H1 (cell line): ENCODE measurements around the gene ABCB7. TPM values are rescaled to one million over a fixed set of nuclear protein-coding genes. Genes with fewer than 3 reads are reported as not detected.

ENCODE experiments used
- CTCF ChIA-PET: fragments of 300-600 bp; sonication (Branson Sonifier 250); formaldehyde crosslinking; loops from one replicate; lab custom pipeline; 2021; ENCODE audit not compliant: partially characterized antibody; lab: Charles Lee
- POLR2A ChIA-PET: fragments of 300-600 bp; sonication (Branson Sonifier 250); formaldehyde crosslinking; loops from one replicate; lab custom pipeline; 2021; ENCODE audit warnings: inconsistent platforms; ENCODE audit not compliant: partially characterized antibody; lab: Charles Lee
- DNase-seq, 2 experiments: peaks; one replicate each; pipeline versions ENCODE4 v3.0.0 to v3.0.0-alpha.2; 2010 to 2022; ENCODE audit warnings: low spot score in 2 of 2, low read depth in 1 of 2, mixed read lengths in 1 of 2
- FAIRE-seq: peaks from 2 replicates; lab custom pipeline; 2011; peaks lifted over from hg19 to GRCh38; lab: Jason Lieb, UNC
- H2AFZ ChIP-seq: 2 replicates; pipeline ENCODE4 v1.8.1; 2012; ENCODE audit warnings: low read length, inconsistent platforms
- H2AK5ac ChIP-seq: 2 replicates; pipeline ENCODE4 v1.6.1; 2013; ENCODE audit warnings: low read depth, low read length
- H2BK120ac ChIP-seq: replicated peaks from 2 replicates; pipeline ENCODE3; 2013; ENCODE audit warnings: low read depth, low read length, inconsistent platforms
- H2BK12ac ChIP-seq: 2 replicates; pipeline ENCODE4 v1.6.1; 2013; ENCODE audit warnings: low read depth, low read length
- H2BK15ac ChIP-seq: 2 replicates; pipeline ENCODE4 v1.6.1; 2013; ENCODE audit warnings: low read length
- H2BK20ac ChIP-seq: 2 replicates; pipeline ENCODE4 v1.6.1; 2013; ENCODE audit warnings: low read length
- H2BK5ac ChIP-seq: 2 replicates; pipeline ENCODE4 v1.6.1; 2013; ENCODE audit warnings: low read depth, low read length
- H3K14ac ChIP-seq: 2 replicates; pipeline ENCODE4 v1.6.1; 2013; ENCODE audit warnings: inconsistent platforms; ENCODE audit not compliant: insufficient read length
- H3K18ac ChIP-seq: 2 replicates; pipeline ENCODE4 v1.6.1; 2013; ENCODE audit warnings: low read length; ENCODE audit errors: extremely low read depth
- H3K23ac ChIP-seq: 2 replicates; pipeline ENCODE4 v1.6.1; 2013; ENCODE audit warnings: inconsistent platforms; ENCODE audit not compliant: insufficient read length
- H3K23me2 ChIP-seq: 2 replicates; pipeline ENCODE4 v1.6.1; 2013; ENCODE audit warnings: low read depth, low read length
- H3K27ac ChIP-seq: 2 replicates; pipeline ENCODE4 v1.6.1; 2011; ENCODE audit warnings: low read depth, low read length, inconsistent platforms
- H3K27me3 ChIP-seq, 4 experiments: replicated peaks in 1 of 4; 1 replicate in 1 of 4; 2 replicates in 3 of 4; pipeline versions ENCODE4 v1.6.1 to v1.8.1; 2011 to 2013; ENCODE audit warnings: low read length in 3 of 4, mild to moderate bottlenecking in 3 of 4, inconsistent platforms in 2 of 4, mixed read lengths in 2 of 4, moderate library complexity in 1 of 4; ENCODE audit not compliant: control insufficient read depth in 3 of 4, insufficient read depth in 3 of 4; ENCODE audit errors: extremely low read depth in 1 of 4
- H3K36me3 ChIP-seq, 4 experiments: 2 replicates each; pipeline versions ENCODE4 v1.6.1 to v1.8.1; 2011 to 2013; ENCODE audit warnings: mild to moderate bottlenecking in 4 of 4, low read length in 3 of 4, moderate library complexity in 2 of 4, control low read depth in 1 of 4, inconsistent platforms in 1 of 4; ENCODE audit not compliant: insufficient read depth in 4 of 4, control insufficient read depth in 2 of 4
- H3K4ac ChIP-seq: replicated peaks from 2 replicates; pipeline ENCODE3; 2013; ENCODE audit warnings: low read length, low read depth, mixed read lengths, inconsistent platforms; ENCODE audit not compliant: insufficient read length
- H3K4me1 ChIP-seq, 4 experiments: replicated peaks in 1 of 4; 1 replicate in 1 of 4; 2 replicates in 3 of 4; pipeline versions ENCODE4 v1.6.1 to v1.8.1; 2011 to 2013; ENCODE audit warnings: low read length in 3 of 4, inconsistent platforms in 2 of 4, mixed read lengths in 1 of 4; ENCODE audit not compliant: insufficient read depth in 4 of 4, control insufficient read depth in 3 of 4
- H3K4me2 ChIP-seq, 2 experiments: 2 replicates each; pipeline versions ENCODE4 v1.6.1 to v1.8.1; 2011 to 2013; ENCODE audit warnings: low read depth in 2 of 2, low read length in 2 of 2, control low read depth in 1 of 2, inconsistent platforms in 1 of 2, mild to moderate bottlenecking in 1 of 2; ENCODE audit not compliant: insufficient read depth in 1 of 2
- H3K4me3 ChIP-seq, 4 experiments: fragments of 200-600, 300-600 bp in 1 of 4; sonication (generic), shearing (Covaris generic), sonication (Bioruptor Twin) in 1 of 4; 2 replicates each; pipeline versions ENCODE4 v1.5.1 to v1.8.1; 2011 to 2016; ENCODE audit warnings: low read length in 4 of 4, low read depth in 3 of 4, control low read depth in 2 of 4, inconsistent platforms in 2 of 4, mild to moderate bottlenecking in 2 of 4, mixed read lengths in 1 of 4, moderate library complexity in 1 of 4; ENCODE audit not compliant: insufficient read depth in 2 of 4; ENCODE audit errors: extremely low read depth in 1 of 4
- H3K56ac ChIP-seq: replicated peaks from 2 replicates; pipeline ENCODE3; 2013; ENCODE audit warnings: low read depth, mild to moderate bottlenecking, mixed read lengths, low read length, inconsistent platforms; ENCODE audit not compliant: insufficient read length
- H3K79me1 ChIP-seq: 2 replicates; pipeline ENCODE4 v1.6.1; 2013; ENCODE audit warnings: low read depth, low read length, control low read depth
- H3K79me2 ChIP-seq, 2 experiments: 2 replicates each; pipeline versions ENCODE4 v1.6.1 to v1.8.1; 2012 to 2013; ENCODE audit warnings: low read length in 2 of 2, mild to moderate bottlenecking in 2 of 2, inconsistent platforms in 1 of 2; ENCODE audit not compliant: insufficient read depth in 2 of 2, control insufficient read depth in 1 of 2
- H3K9ac ChIP-seq, 4 experiments: replicated peaks in 1 of 4; 1 replicate in 1 of 4; 2 replicates in 3 of 4; pipeline versions ENCODE4 v1.6.1 to v1.8.1; 2011 to 2013; ENCODE audit warnings: low read depth in 3 of 4, low read length in 3 of 4, control low read depth in 2 of 4, mild to moderate bottlenecking in 2 of 4, moderate library complexity in 2 of 4, inconsistent platforms in 1 of 4; ENCODE audit errors: extremely low read depth in 1 of 4
- H3K9me3 ChIP-seq, 2 experiments: 2 replicates each; pipeline versions ENCODE4 v1.6.1 to v1.8.1; 2012 to 2013; ENCODE audit warnings: mild to moderate bottlenecking in 2 of 2, moderate library complexity in 2 of 2, control low read depth in 1 of 2, inconsistent platforms in 1 of 2, low read depth in 1 of 2, low read length in 1 of 2, mixed read lengths in 1 of 2; ENCODE audit not compliant: insufficient read depth in 2 of 2
- H4K20me1 ChIP-seq, 2 experiments: replicated peaks in 1 of 2; 2 replicates each; pipeline versions ENCODE3 to v1.8.1; 2011 to 2013; ENCODE audit warnings: inconsistent platforms in 2 of 2, low read length in 2 of 2, mild to moderate bottlenecking in 1 of 2; ENCODE audit not compliant: insufficient read depth in 2 of 2, control insufficient read depth in 1 of 2
- H4K5ac ChIP-seq: 2 replicates; pipeline ENCODE4 v1.6.1; 2013; ENCODE audit warnings: low read length, low read depth, mixed read lengths, inconsistent platforms; ENCODE audit not compliant: insufficient read length
- H4K8ac ChIP-seq: 2 replicates; pipeline ENCODE4 v1.8.0; 2013; ENCODE audit warnings: mild to moderate bottlenecking, moderate library complexity, low read length, inconsistent platforms; ENCODE audit not compliant: insufficient read depth; ENCODE audit errors: extremely low read depth
- H4K91ac ChIP-seq: replicated peaks from 2 replicates; pipeline ENCODE3; 2013; ENCODE audit warnings: low read length, mixed read lengths, inconsistent platforms; ENCODE audit not compliant: insufficient read length
- CTCF ChIP-seq, 3 experiments: IDR thresholded peaks; 1 replicate in 2 of 3; 2 replicates in 1 of 3; pipeline versions ENCODE4 v1.5.1 to v1.6.1; 2011; ENCODE audit warnings: low read length in 3 of 3, mild to moderate bottlenecking in 3 of 3, inconsistent platforms in 2 of 3, low read depth in 1 of 3, moderate library complexity in 1 of 3; ENCODE audit not compliant: insufficient read depth in 1 of 3; ENCODE audit errors: control extremely low read depth in 1 of 3
- FOSL1 ChIP-seq: IDR thresholded peaks from 2 replicates; pipeline ENCODE4 v1.6.1; 2011; ENCODE audit warnings: mild to moderate bottlenecking, low read depth, low read length, moderate library complexity; ENCODE audit not compliant: insufficient read depth
- KDM5A ChIP-seq: fragments of 200-600 bp; IDR thresholded peaks from 2 replicates; pipeline ENCODE4 v1.7.1; 2012; ENCODE audit warnings: mild to moderate bottlenecking, low read length, inconsistent platforms, mixed read lengths
- RAD21 ChIP-seq, 2 experiments: IDR thresholded peaks in 1 of 2; conservative IDR thresholded peaks in 1 of 2; 2 replicates each; pipeline ENCODE4 v1.6.1; 2011; ENCODE audit warnings: low read depth in 2 of 2, low read length in 2 of 2, improper control_type of control experiment in 1 of 2, inconsistent platforms in 1 of 2, mild to moderate bottlenecking in 1 of 2, moderate library complexity in 1 of 2
- RXRA ChIP-seq: IDR thresholded peaks from 2 replicates; pipeline ENCODE4 v1.6.1; 2011; ENCODE audit warnings: low read depth, mild to moderate bottlenecking, low read length, moderate library complexity; ENCODE audit not compliant: insufficient read depth
- TCF12 ChIP-seq: IDR thresholded peaks from 2 replicates; pipeline ENCODE4 v1.6.1; 2011; ENCODE audit warnings: low read depth, mild to moderate bottlenecking, low read length
- WGBS, 2 experiments: shearing (Covaris generic) in 1 of 2; methylation state at CpG; one replicate each; pipeline versions ENCODE4 v1.1.6 to v1.1.7; 2013 to 2015; ENCODE audit warnings: low lambda C conversion rate in 2 of 2, mixed read lengths in 2 of 2, inconsistent platforms in 1 of 2, low coverage in 1 of 2, missing lambda C conversion rate in 1 of 2; ENCODE audit not compliant: insufficient replicate concordance in 2 of 2, insufficient coverage in 1 of 2, insufficient read length in 1 of 2; ENCODE audit errors: extremely low coverage in 1 of 2, missing lambda C conversion rate in 1 of 2; 5-methylcytosine and 5-hydroxymethylcytosine counted together
- polyA plus RNA-seq, 7 experiments: library from polyadenylated mRNA; depleted of rRNA in 3 of 7; stranded (reverse) in 5 of 7; unstranded in 2 of 7; fragments of >200 nt in 5 of 7; fragments of 200-250 nt in 2 of 7; gene quantifications; 1 replicate in 5 of 7; 2 replicates in 1 of 7; 4 replicates in 1 of 7; pipeline versions ENCODE4 v1.2.1 to v1.2.3, GENCODE V29; 2011 to 2013; ENCODE audit warnings: missing spikeins in 2 of 7, mixed read lengths in 2 of 7
- total RNA-seq: library from RNA; stranded (reverse); fragmentation: NEBNext Ultra II Directional; extraction: Animal tissue kit (Norgen Biotek cat#: 25700); gene quantifications from 2 replicates; pipeline ENCODE4 v1.2.1, GENCODE V29; 2021

ABCB7 gene
- total and polyA plus RNA-seq, 2 of the 8 experiments (the other 6 are each of a cell fraction or from before 2014, with no cell fraction given), result 24.3 to 43.3 TPM

GRCh38 chrX:75107863-75108509 lies 48.1 kb downstream of the ABCB7 start:
- FAIRE-seq (no peak), DNase-seq (no peak)
- Histone ChIP-seq H2BK20ac (no peak overlapping the region), H2AK5ac (no peak overlapping the region), H3K4ac (no peak overlapping the region), H3K9ac (no peak overlapping the region), H2BK5ac (no peak overlapping the region), H3K36me3 (no peaks in the 10 kb centered on the region), H3K4me1 (peaks cover 0 to 4% (median 1%) of the 10 kb centered on the region in 4 experiments; a peak in 2 of 7 replicates), H3K79me2 (0 out of 4 replicates have a peak, but pooled peaks cover 0 to 2% of the 10 kb centered on the region in 2 experiments), H3K4me3 (no peak overlapping the region), H2BK120ac (no peak overlapping the region), H2BK12ac (no peak overlapping the region), H3K23ac (no peak overlapping the region), H3K9me3 (no peaks in the 10 kb centered on the region), H2AFZ (no peak overlapping the region), H3K27me3 (no peaks in the 10 kb centered on the region), H4K20me1 (no peaks in the 10 kb centered on the region), H3K4me2 (no peak overlapping the region), H4K91ac (no peak overlapping the region), H3K79me1 (no peaks in the 10 kb centered on the region), H3K27ac (no peak overlapping the region), H4K5ac (no peak overlapping the region), H2BK15ac (no peak overlapping the region), H3K56ac (no peak overlapping the region), H4K8ac (no peak overlapping the region), H3K23me2 (no peaks in the 10 kb centered on the region), H3K14ac (no peak overlapping the region), H3K18ac (no peak overlapping the region)
- CTCF ChIA-PET, result no interaction called here
- POLR2A ChIA-PET, result no interaction called here
- 62% methylated on average over 6 of the region's 6 CpGs; no CpG with 5 or more reads in 1 of the 2 experiments for WGBS, 2 experiments
- peak; percentile 9 to 31; a peak in 3 of 4 replicates for TF ChIP-seq RAD21 (IDR thresholded peaks at IDR 0.05 in 1 of 2, conservative IDR thresholded peaks at IDR 0.05 in 1 of 2; ENCODE audit: low read depth in 2 of 2, low read length in 2 of 2)
- no peak for TF ChIP-seq TCF12
- TF ChIP-seq CTCF (IDR thresholded peaks at IDR 0.05; ENCODE audit: control extremely low read depth in 1 of 3, insufficient read depth in 1 of 3, low read depth in 1 of 3, low read length in 3 of 3), result peak in 2 of 3 experiments; percentile 18 to 22; a peak in 2 of 4 replicates
- TF ChIP-seq RXRA, result no peak
- no peak for TF ChIP-seq KDM5A
- no peak for TF ChIP-seq FOSL1
